Endothelial cell of umbilical vein (primary cell): ENCODE data around the gene GRK5. TPM values are rescaled to one million over a fixed set of nuclear protein-coding genes. Genes with fewer than 3 reads are reported as not detected.

ENCODE experiments used
- BruUV-seq: library from RNA; stranded (reverse); fragments of 400-500 nt; replicated peaks from 2 replicates; lab custom pipeline; 2021; lab: Mats Ljungman, UMichigan
- CTCF ChIA-PET: fragments of 300-600, 350-600 bp; sonication (Branson Sonifier 250); formaldehyde crosslinking; loops from one replicate; lab custom pipeline; 2021; ENCODE audit warnings: antibody characterized with exemption, inconsistent platforms; lab: Charles Lee
- POLR2A ChIA-PET: fragments of 300-600, 350-600 bp; sonication (Branson Sonifier 250); formaldehyde crosslinking; loops from one replicate; lab custom pipeline; 2021; ENCODE audit warnings: antibody characterized with exemption, inconsistent platforms; lab: Charles Lee
- DNase-seq: peaks from one replicate; pipeline ENCODE4 v3.0.0-alpha.2; 2011; ENCODE audit warnings: low read depth, low spot score
- FAIRE-seq: peaks from 2 replicates; lab custom pipeline; 2011; peaks lifted over from hg19 to GRCh38; lab: Jason Lieb, UNC
- H2AFZ ChIP-seq: 2 replicates; pipeline ENCODE4 v1.6.0; 2012; ENCODE audit warnings: low read depth, low read length, control low read depth, inconsistent platforms
- H3K27ac ChIP-seq: 2 replicates; pipeline ENCODE4 v1.5.1; 2011; ENCODE audit warnings: low read depth, mild to moderate bottlenecking, control low read depth, low read length, moderate library complexity; ENCODE audit not compliant: insufficient read depth
- H3K27me3 ChIP-seq, 2 experiments: 2 replicates each; pipeline versions ENCODE4 v1.6.0 to v1.6.1; 2011; ENCODE audit warnings: low read length in 2 of 2, mixed read lengths in 1 of 2; ENCODE audit not compliant: control insufficient read depth in 2 of 2, insufficient read depth in 2 of 2
- H3K36me3 ChIP-seq, 2 experiments: 2 replicates in 1 of 2; 3 replicates in 1 of 2; pipeline ENCODE4 v1.5.1; 2011; ENCODE audit warnings: low read length in 2 of 2, mild to moderate bottlenecking in 1 of 2, moderate library complexity in 1 of 2; ENCODE audit not compliant: control insufficient read depth in 2 of 2, insufficient read depth in 2 of 2; ENCODE audit errors: extremely low read depth in 1 of 2
- H3K4me1 ChIP-seq: 3 replicates; pipeline ENCODE4 v1.5.1; 2011; ENCODE audit warnings: mild to moderate bottlenecking, low read length; ENCODE audit not compliant: control insufficient read depth, insufficient read depth; ENCODE audit errors: extremely low read depth
- H3K4me2 ChIP-seq: 2 replicates; pipeline ENCODE4 v1.6.1; 2011; ENCODE audit warnings: low read length, control low read depth, mixed read lengths; ENCODE audit not compliant: insufficient read depth
- H3K4me3 ChIP-seq, 3 experiments: fragments of 200-600 bp in 1 of 3; sonication (generic), shearing (Covaris generic) in 1 of 3; replicated peaks in 1 of 3; 2 replicates each; pipeline ENCODE4 v1.5.1; 2011 to 2016; ENCODE audit warnings: control low read depth in 3 of 3, low read length in 3 of 3, mild to moderate bottlenecking in 2 of 3, inconsistent platforms in 1 of 3, low read depth in 1 of 3, moderate library complexity in 1 of 3; ENCODE audit not compliant: insufficient read depth in 1 of 3
- H3K79me2 ChIP-seq: 2 replicates; pipeline ENCODE4 v1.6.0; 2012; ENCODE audit warnings: low read length, inconsistent platforms; ENCODE audit not compliant: control insufficient read depth, insufficient read depth
- H3K9ac ChIP-seq: replicated peaks from 2 replicates; pipeline ENCODE3; 2011; ENCODE audit warnings: low read length, control low read depth; ENCODE audit not compliant: insufficient read depth; ENCODE audit errors: extremely low read depth
- H3K9me1 ChIP-seq: replicated peaks from 3 replicates; pipeline ENCODE4 v1.6.0; 2011; ENCODE audit warnings: mild to moderate bottlenecking, low read length; ENCODE audit not compliant: control insufficient read depth, insufficient read depth; ENCODE audit errors: extremely low read depth
- H3K9me3 ChIP-seq: replicated peaks from 2 replicates; pipeline ENCODE4 v1.5.1; 2012; ENCODE audit warnings: low read length, inconsistent platforms; ENCODE audit not compliant: control insufficient read depth, insufficient read depth
- H4K20me1 ChIP-seq: replicated peaks from 2 replicates; pipeline ENCODE3; 2011; ENCODE audit warnings: mild to moderate bottlenecking, low read length; ENCODE audit not compliant: control insufficient read depth, insufficient read depth; ENCODE audit errors: extremely low read depth
- EZH2 ChIP-seq: IDR thresholded peaks from 2 replicates; pipeline ENCODE4 v1.6.1; 2012; ENCODE audit warnings: borderline replicate concordance, low read depth, mild to moderate bottlenecking, moderate library complexity, low read length, inconsistent platforms; ENCODE audit not compliant: severe bottlenecking
- FOS ChIP-seq: IDR thresholded peaks from 2 replicates; pipeline ENCODE4 v1.6.1; 2011; ENCODE audit warnings: mild to moderate bottlenecking, low read length, moderate library complexity, borderline replicate concordance; ENCODE audit not compliant: insufficient read depth
- JUN ChIP-seq: IDR thresholded peaks from 2 replicates; pipeline ENCODE4 v1.6.1; 2011; ENCODE audit warnings: borderline replicate concordance, low read depth; ENCODE audit not compliant: insufficient read length, insufficient read depth
- MYC ChIP-seq: IDR thresholded peaks from one replicate; pipeline ENCODE4 v1.6.1; 2011; ENCODE audit warnings: mild to moderate bottlenecking, low read depth, low read length
- POLR2AphosphoS5 ChIP-seq: IDR thresholded peaks from 2 replicates; pipeline ENCODE4 v1.6.1; 2012; ENCODE audit warnings: low read depth, mild to moderate bottlenecking, control low read depth, low read length, moderate library complexity; ENCODE audit not compliant: insufficient read depth
- dilution Hi-C: fragments of 300-500 bp; cut with MboI; formaldehyde crosslinking; loops from one replicate; pipeline ENCODE4 v1.15.0; 2019; ENCODE audit warnings: low sequenced_read_pairs; ENCODE audit not compliant: extremely low pct_ligation_motif_present
- intact Hi-C: fragments of 100-400 bp; cut with micrococcal nuclease; formaldehyde crosslinking; loops from one replicate; pipeline ENCODE4 v1.10.0; 2022
- polyA plus RNA-seq, 4 experiments: library from polyadenylated mRNA; depleted of rRNA in 3 of 4; stranded (reverse) in 3 of 4; unstranded in 1 of 4; fragments of >200 nt; gene quantifications; 2 replicates each; pipeline versions ENCODE4 v1.2.1 to v1.2.3, GENCODE V29; 2011 to 2012; ENCODE audit warnings: missing spikeins in 1 of 4
- total RNA-seq: library from RNA; stranded (reverse); gene quantifications from 2 replicates; pipeline ENCODE4 v1.2.3, GENCODE V29; 2021
- TF ChIP-seq, protein P1 (sequence below): IDR thresholded peaks from 2 replicates; pipeline ENCODE4 v1.6.1; 2011; ENCODE audit not compliant: insufficient read depth, insufficient read length

Gene GRK5
- total and polyA plus RNA-seq, 2 donors (not counting 3 experiments of a cell fraction or from before 2014, with no cell fraction given), result 13.1 to 29.5 TPM

- no peaks in the 10 kb centered on the region for H3K79me2 ChIP-seq
- H3K9ac ChIP-seq, result no peak overlapping the region
- no peak overlapping the region for H3K27ac ChIP-seq
- H3K9me3 ChIP-seq, result no peaks in the 10 kb centered on the region
- CTCF ChIA-PET, result interaction anchor here (1.6 to 7.6 kb wide), 4 partner anchors 13 to 247 kb away, joined by 3 to 245 read pairs (median 8); partner anchors contain the start of gene GRK5
- TF ChIP-seq JUN, result no peak
- no peak for TF ChIP-seq MYC
- TF ChIP-seq, protein P1, sequence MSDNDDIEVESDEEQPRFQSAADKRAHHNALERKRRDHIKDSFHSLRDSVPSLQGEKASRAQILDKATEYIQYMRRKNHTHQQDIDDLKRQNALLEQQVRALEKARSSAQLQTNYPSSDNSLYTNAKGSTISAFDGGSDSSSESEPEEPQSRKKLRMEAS, result no peak
- TF ChIP-seq POLR2AphosphoS5, result no peak
- TF ChIP-seq EZH2, result no peak
- TF ChIP-seq FOS, result no peak
- H3K9me1 ChIP-seq, result no peaks in the 10 kb centered on the region
- no peaks in the 10 kb centered on the region for H4K20me1 ChIP-seq
- no TSS peak for BruUV-seq
- dilution Hi-C loops, result no loop called here
- no peak overlapping the region for H2AFZ ChIP-seq
- H3K27me3 ChIP-seq, result no peaks in the 10 kb centered on the region
- H3K4me1 ChIP-seq, result no peaks in the 10 kb centered on the region
- no peak overlapping the region for H3K4me3 ChIP-seq
- FAIRE-seq (no peak), DNase-seq (no peak)
- intact Hi-C loops, result loop anchor here (5.0 kb wide), 3 partner anchors 39 to 311 kb away; partner anchors contain the start of gene RGS10
- H3K4me2 ChIP-seq, result no peak overlapping the region
- POLR2A ChIA-PET, result no interaction called here
- peaks cover 0 to 7% of the 10 kb centered on the region in 2 experiments for H3K36me3 ChIP-seq
These were observed 240.6 kb downstream of the GRK5 start for GRCh38 chr10:119447823-119448546.
